ENCODE measurements around the gene IL34. TPM values are rescaled to one million over a fixed set of nuclear protein-coding genes. Genes with fewer than 3 reads are reported as not detected.

IL34 gene
- polyA plus RNA-seq, 1 experiment = 0.70 TPM

GRCh38 chr16:70703835-70704381 is 57.5 kb downstream of the IL34 start:
- DNase-seq (ENCODE audit: low read depth) = no peak
- Histone ChIP-seq H3K4me3 (ENCODE audit: low read depth, low read length) (no peak overlapping the region), H3K27me3 (ENCODE audit: control insufficient read depth, insufficient read depth, low read length) (no peaks in the 10 kb centered on the region), H3K36me3 (ENCODE audit: control insufficient read depth, insufficient read depth, low read length) (no peaks in the 10 kb centered on the region; the same call in 1 of the 2 replicates)
- ChIA-PET POLR2A (interaction anchor here (0.6 to 1.7 kb wide), 7 partner anchors 9 to 66 kb away, joined by 3 to 16 read pairs (median 7); no protein-coding TSS in a partner anchor), CTCF (interaction anchor here (0.9 to 3.1 kb wide), 14 partner anchors 11 to 67 kb away, joined by 3 to 22 read pairs (median 8); no protein-coding TSS in a partner anchor)
- no peak for TF ChIP-seq CTCF (IDR thresholded peaks at IDR 0.05; ENCODE audit: insufficient read depth, low read depth, low read length)

- CTCF ChIA-PET = interaction anchor here (0.9 to 3.1 kb wide), 5 partner anchors 10 to 66 kb away, joined by 3 to 21 read pairs (median 4); no protein-coding TSS in a partner anchor
- POLR2A ChIA-PET = no interaction called here
- no peak for TF ChIP-seq CTCF (IDR thresholded peaks at IDR 0.05; ENCODE audit: insufficient read depth, low read depth, low read length)
Observed at GRCh38 chr16:70704586-70704985, 58.2 kb downstream of the IL34 start.

GRCh38 chr16:70705056-70705455 is 58.7 kb downstream of the IL34 start:
- TF ChIP-seq CTCF (IDR thresholded peaks at IDR 0.05; ENCODE audit: insufficient read depth, low read depth, low read length) = no peak
- Histone ChIP-seq H3K4me3 (ENCODE audit: low read depth, low read length) (no peak overlapping the region), H3K27me3 (ENCODE audit: control insufficient read depth, insufficient read depth, low read length) (no peaks in the 10 kb centered on the region), H3K36me3 (ENCODE audit: control insufficient read depth, insufficient read depth, low read length) (no peaks in the 10 kb centered on the region; the same call in none of the 2 replicates)
- DNase-seq (ENCODE audit: low read depth) = no peak
- ChIA-PET POLR2A (no interaction called here), CTCF (interaction anchor here (0.9 to 3.1 kb wide), 5 partner anchors 10 to 66 kb away, joined by 3 to 21 read pairs (median 9); no protein-coding TSS in a partner anchor)

More at GRCh38 chr16:70704586-70704985, 58.2 kb downstream of the IL34 start:
- no peak for DNase-seq (ENCODE audit: low read depth)
- Histone ChIP-seq H3K4me3 (ENCODE audit: low read depth, low read length) (no peak overlapping the region), H3K27me3 (ENCODE audit: control insufficient read depth, insufficient read depth, low read length) (no peaks in the 10 kb centered on the region), H3K36me3 (ENCODE audit: control insufficient read depth, insufficient read depth, low read length) (no peaks in the 10 kb centered on the region; the same call in 1 of the 2 replicates)

- DNase-seq (ENCODE audit: low read depth) = peak; percentile 97
- H3K36me3 ChIP-seq (ENCODE audit: control insufficient read depth, insufficient read depth, low read length) = no peaks in the 10 kb centered on the region; the same call in 1 of the 2 replicates
- CTCF ChIA-PET = interaction anchor here (1.0 to 3.1 kb wide), 6 partner anchors 10 to 64 kb away, joined by 3 to 14 read pairs (median 3); partner anchors contain the start of gene MTSS2
- no peaks in the 10 kb centered on the region for H3K27me3 ChIP-seq (ENCODE audit: control insufficient read depth, insufficient read depth, low read length)
- POLR2A ChIA-PET = interaction anchor here (0.6 to 2.1 kb wide), 5 partner anchors 9 to 53 kb away, joined by 3 to 13 read pairs (median 4); no protein-coding TSS in a partner anchor
- TF ChIP-seq CTCF (IDR thresholded peaks at IDR 0.05; ENCODE audit: insufficient read depth, low read depth, low read length) = no peak
- no peak overlapping the region for H3K4me3 ChIP-seq (ENCODE audit: low read depth, low read length)
Observed at GRCh38 chr16:70706948-70707465, 60.6 kb downstream of the IL34 start.

Data from BJ (cell line).